ENCODE results near the gene ESRRB. TPM values are rescaled to one million over a fixed set of nuclear protein-coding genes. Genes with fewer than 3 reads are reported as not detected.

Gene ESRRB
- total RNA-seq, 1 experiment from 2014 or later, result 1.6 TPM

DNA sequence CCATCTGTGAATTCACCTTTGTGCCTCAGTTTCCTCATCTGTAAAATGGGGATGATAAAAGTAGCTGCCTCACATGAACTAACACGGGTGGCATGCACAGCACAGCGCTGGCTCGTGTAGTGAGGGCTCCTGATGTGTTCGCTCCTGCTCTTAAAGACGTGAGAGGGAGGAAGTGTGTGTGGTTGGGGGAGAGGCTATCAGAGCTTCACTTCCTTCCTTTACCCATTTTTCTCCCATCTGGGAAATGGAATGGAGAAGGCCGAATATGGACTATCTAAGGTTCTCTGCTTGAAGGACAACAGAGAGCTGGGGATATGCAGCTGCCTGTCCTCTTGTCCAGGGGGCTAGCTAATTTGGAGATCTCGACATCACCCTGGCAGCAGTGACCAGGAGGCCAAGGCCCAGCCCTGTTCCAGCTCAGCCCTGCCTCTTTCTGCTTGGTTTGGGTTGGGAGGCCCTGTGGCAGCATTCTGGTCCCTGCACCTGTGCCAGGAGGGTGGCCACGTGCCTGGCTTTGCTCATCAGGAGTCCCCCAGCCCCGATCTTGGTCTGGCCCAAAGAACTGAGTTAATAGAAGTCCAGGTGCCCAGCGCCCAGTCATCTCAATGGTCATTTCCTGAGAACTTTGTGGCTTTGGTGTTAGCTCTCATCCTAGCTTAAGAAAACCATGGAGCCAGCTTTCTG lies 44.5 kb upstream of the ESRRB start:
- peaks cover 3% of the 10 kb centered on the region for H3K27me3 Mint-ChIP-seq (ENCODE audit: low read depth)
- peaks cover 44% of the 10 kb centered on the region for H3K4me1 Mint-ChIP-seq
- ChIA-PET CTCF (no interaction called here), POLR2A (interaction anchor here (1.9 kb wide), 1 partner anchor 21 kb away, joined by 8 read pairs; no protein-coding TSS in a partner anchor)
- ATAC-seq (no peak), DNase-seq (ENCODE audit: low spot score) (no peak)
- H3K9me3 Mint-ChIP-seq, result no peaks in the 10 kb centered on the region
- H3K4me3 Mint-ChIP-seq, result no peak overlapping the region
- TF ChIP-seq, protein P1, sequence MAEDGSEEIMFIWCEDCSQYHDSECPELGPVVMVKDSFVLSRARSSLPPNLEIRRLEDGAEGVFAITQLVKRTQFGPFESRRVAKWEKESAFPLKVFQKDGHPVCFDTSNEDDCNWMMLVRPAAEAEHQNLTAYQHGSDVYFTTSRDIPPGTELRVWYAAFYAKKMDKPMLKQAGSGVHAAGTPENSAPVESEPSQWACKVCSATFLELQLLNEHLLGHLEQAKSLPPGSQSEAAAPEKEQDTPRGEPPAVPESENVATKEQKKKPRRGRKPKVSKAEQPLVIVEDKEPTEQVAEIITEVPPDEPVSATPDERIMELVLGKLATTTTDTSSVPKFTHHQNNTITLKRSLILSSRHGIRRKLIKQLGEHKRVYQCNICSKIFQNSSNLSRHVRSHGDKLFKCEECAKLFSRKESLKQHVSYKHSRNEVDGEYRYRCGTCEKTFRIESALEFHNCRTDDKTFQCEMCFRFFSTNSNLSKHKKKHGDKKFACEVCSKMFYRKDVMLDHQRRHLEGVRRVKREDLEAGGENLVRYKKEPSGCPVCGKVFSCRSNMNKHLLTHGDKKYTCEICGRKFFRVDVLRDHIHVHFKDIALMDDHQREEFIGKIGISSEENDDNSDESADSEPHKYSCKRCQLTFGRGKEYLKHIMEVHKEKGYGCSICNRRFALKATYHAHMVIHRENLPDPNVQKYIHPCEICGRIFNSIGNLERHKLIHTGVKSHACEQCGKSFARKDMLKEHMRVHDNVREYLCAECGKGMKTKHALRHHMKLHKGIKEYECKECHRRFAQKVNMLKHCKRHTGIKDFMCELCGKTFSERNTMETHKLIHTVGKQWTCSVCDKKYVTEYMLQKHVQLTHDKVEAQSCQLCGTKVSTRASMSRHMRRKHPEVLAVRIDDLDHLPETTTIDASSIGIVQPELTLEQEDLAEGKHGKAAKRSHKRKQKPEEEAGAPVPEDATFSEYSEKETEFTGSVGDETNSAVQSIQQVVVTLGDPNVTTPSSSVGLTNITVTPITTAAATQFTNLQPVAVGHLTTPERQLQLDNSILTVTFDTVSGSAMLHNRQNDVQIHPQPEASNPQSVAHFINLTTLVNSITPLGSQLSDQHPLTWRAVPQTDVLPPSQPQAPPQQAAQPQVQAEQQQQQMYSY (CRISPR knock-in tag; IDR thresholded peaks at IDR 0.05), result no peak
- TF ChIP-seq, protein P2, sequence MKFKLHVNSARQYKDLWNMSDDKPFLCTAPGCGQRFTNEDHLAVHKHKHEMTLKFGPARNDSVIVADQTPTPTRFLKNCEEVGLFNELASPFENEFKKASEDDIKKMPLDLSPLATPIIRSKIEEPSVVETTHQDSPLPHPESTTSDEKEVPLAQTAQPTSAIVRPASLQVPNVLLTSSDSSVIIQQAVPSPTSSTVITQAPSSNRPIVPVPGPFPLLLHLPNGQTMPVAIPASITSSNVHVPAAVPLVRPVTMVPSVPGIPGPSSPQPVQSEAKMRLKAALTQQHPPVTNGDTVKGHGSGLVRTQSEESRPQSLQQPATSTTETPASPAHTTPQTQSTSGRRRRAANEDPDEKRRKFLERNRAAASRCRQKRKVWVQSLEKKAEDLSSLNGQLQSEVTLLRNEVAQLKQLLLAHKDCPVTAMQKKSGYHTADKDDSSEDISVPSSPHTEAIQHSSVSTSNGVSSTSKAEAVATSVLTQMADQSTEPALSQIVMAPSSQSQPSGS (CRISPR knock-in tag; IDR thresholded peaks at IDR 0.05; ENCODE audit: borderline replicate concordance, low read depth), result no peak
- TF ChIP-seq RORB (CRISPR knock-in tag; IDR thresholded peaks at IDR 0.05) (no peak), GABPB1 (CRISPR knock-in tag; IDR thresholded peaks at IDR 0.05) (no peak), CREB1 (CRISPR knock-in tag; IDR thresholded peaks at IDR 0.05) (no peak)
- no peaks in the 10 kb centered on the region for H3K36me3 Mint-ChIP-seq
- no peak overlapping the region for H3K27ac Mint-ChIP-seq

DNA sequence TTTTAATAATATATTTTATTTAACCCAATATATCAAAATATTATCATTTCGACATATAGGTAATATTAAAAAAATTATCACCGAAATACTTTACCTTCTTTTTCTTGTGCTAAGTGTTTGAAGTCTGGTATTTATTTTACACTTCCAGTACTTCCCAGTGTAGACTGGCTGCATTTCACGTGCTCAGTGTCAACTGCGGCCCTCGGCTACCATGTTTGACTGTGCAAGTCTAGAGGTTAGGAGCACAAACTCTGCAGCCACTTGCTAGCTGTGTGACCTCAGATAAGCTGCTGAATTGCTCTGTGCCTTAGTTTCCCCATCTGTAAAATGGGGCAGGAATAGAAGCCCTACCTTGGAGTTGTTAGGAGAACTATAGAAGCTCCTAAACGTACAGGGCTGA lies 42.3 kb upstream of the ESRRB start:
- POLR2A ChIA-PET, result interaction anchor here (1.1 kb wide), 1 partner anchor 8 kb away, joined by 3 read pairs; no protein-coding TSS in a partner anchor

DNA sequence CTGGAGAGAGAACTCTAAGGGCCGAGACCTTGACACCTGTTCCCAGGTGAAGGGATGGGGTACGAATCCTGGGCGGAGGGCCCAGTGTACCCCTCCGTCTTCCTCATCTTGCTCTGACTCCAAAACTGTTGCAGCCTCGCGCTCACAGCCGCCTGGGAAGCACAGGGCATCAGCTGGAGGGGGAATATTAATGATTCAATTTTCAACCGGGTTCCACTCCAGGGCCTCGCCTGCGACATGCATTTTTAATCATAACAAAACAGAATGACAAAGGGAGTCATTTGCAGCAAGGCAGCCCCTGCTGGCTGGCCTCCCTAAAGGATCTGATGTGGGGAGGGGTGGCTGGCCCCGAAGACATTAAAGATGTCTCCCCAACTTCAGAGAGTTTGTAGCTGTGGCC lies 41.6 kb upstream of the ESRRB start:
- TF ChIP-seq, protein P3, sequence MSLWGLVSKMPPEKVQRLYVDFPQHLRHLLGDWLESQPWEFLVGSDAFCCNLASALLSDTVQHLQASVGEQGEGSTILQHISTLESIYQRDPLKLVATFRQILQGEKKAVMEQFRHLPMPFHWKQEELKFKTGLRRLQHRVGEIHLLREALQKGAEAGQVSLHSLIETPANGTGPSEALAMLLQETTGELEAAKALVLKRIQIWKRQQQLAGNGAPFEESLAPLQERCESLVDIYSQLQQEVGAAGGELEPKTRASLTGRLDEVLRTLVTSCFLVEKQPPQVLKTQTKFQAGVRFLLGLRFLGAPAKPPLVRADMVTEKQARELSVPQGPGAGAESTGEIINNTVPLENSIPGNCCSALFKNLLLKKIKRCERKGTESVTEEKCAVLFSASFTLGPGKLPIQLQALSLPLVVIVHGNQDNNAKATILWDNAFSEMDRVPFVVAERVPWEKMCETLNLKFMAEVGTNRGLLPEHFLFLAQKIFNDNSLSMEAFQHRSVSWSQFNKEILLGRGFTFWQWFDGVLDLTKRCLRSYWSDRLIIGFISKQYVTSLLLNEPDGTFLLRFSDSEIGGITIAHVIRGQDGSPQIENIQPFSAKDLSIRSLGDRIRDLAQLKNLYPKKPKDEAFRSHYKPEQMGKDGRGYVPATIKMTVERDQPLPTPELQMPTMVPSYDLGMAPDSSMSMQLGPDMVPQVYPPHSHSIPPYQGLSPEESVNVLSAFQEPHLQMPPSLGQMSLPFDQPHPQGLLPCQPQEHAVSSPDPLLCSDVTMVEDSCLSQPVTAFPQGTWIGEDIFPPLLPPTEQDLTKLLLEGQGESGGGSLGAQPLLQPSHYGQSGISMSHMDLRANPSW (CRISPR knock-in tag; conservative IDR thresholded peaks at IDR 0.05; ENCODE audit: low read depth), result no peak
- TF ChIP-seq TCF7 (CRISPR knock-in tag; IDR thresholded peaks at IDR 0.05; ENCODE audit: low read depth), result no peak
- TF ChIP-seq ETV6 (CRISPR knock-in tag; IDR thresholded peaks at IDR 0.05), result no peak
- no peak for TF ChIP-seq GRHL2 (CRISPR knock-in tag; IDR thresholded peaks at IDR 0.05; ENCODE audit: insufficient replicate concordance, severe bottlenecking)
- no peak for TF ChIP-seq ZNF263 (CRISPR knock-in tag; IDR thresholded peaks at IDR 0.05; ENCODE audit: low read depth)
- Mint-ChIP-seq H3K36me3 (no peaks in the 10 kb centered on the region), H3K4me3 (no peak overlapping the region), H3K4me1 (peaks cover 29% of the 10 kb centered on the region), H3K9me3 (no peaks in the 10 kb centered on the region; the same call in 1 of the 2 replicates), H3K27me3 (ENCODE audit: low read depth) (no peaks in the 10 kb centered on the region; the same call in 1 of the 2 replicates), H3K27ac (no peak overlapping the region)
- no peak for DNase-seq (ENCODE audit: low spot score)
- ChIA-PET CTCF (interaction anchor here (0.6 to 1.3 kb wide), 4 partner anchors 18 to 649 kb away, joined by 3 to 5 read pairs (median 4); no protein-coding TSS in a partner anchor), POLR2A (interaction anchor here (1.1 kb wide), 1 partner anchor 9 kb away, joined by 3 read pairs; no protein-coding TSS in a partner anchor)
- ATAC-seq, result no peak

More for the DNA sequence above, 42.3 kb upstream of the ESRRB start:
- peaks cover 36% of the 10 kb centered on the region for H3K4me1 Mint-ChIP-seq
- no peaks in the 10 kb centered on the region for H3K36me3 Mint-ChIP-seq
- no peak overlapping the region for H3K4me3 Mint-ChIP-seq
- DNase-seq (ENCODE audit: low spot score) (no peak), ATAC-seq (no peak)
- H3K27ac Mint-ChIP-seq, result no peak overlapping the region
- CTCF ChIA-PET, result interaction anchor here (1.2 to 1.3 kb wide), 3 partner anchors 19 to 284 kb away, joined by 3 to 5 read pairs (median 4); no protein-coding TSS in a partner anchor
- H3K9me3 Mint-ChIP-seq, result no peaks in the 10 kb centered on the region; the same call in 1 of the 2 replicates
- no peaks in the 10 kb centered on the region; the same call in none of the 2 replicates for H3K27me3 Mint-ChIP-seq (ENCODE audit: low read depth)
- TF ChIP-seq ZNF219 (CRISPR knock-in tag; IDR thresholded peaks at IDR 0.05; ENCODE audit: borderline replicate concordance) (no peak), JUN (CRISPR knock-in tag; IDR thresholded peaks at IDR 0.05) (no peak), TEAD4 (CRISPR knock-in tag; IDR thresholded peaks at IDR 0.05) (no peak), ZNF671 (CRISPR knock-in tag; IDR thresholded peaks at IDR 0.05) (no peak), NFYB (CRISPR knock-in tag; conservative IDR thresholded peaks at IDR 0.05; ENCODE audit: low read depth) (no peak)

Data from WTC11 (cell line).